Peyer's patch (tissue), 4 donors: ENCODE data around the gene SLC28A3. TPM values are rescaled to one million over a fixed set of nuclear protein-coding genes. Genes with fewer than 3 reads are reported as not detected.

Experiments used
- DNase-seq, 3 donors: peaks; one replicate each; pipeline ENCODE4 v3.0.0-alpha.2; 2017 to 2019
- H3K27ac ChIP-seq, 4 donors: fragments of 200-600 bp; sonication (generic); one replicate each; pipeline ENCODE4 v1.5.1; 2016 to 2019
- H3K27me3 ChIP-seq, 2 donors: fragments of 200-600 bp; sonication (generic); one replicate each; pipeline ENCODE4 v1.5.1; 2019
- H3K36me3 ChIP-seq, 3 donors: fragments of 200-600 bp; sonication (generic); one replicate each; pipeline ENCODE4 v1.5.1; 2016 to 2019
- H3K4me1 ChIP-seq, 4 donors: fragments of 200-600 bp; sonication (generic); one replicate each; pipeline ENCODE4 v1.5.1; 2016 to 2019
- H3K4me3 ChIP-seq, 4 donors: fragments of 200-600 bp; sonication (generic); 1 replicate in 3 of 4; 2 replicates in 1 of 4; pipeline ENCODE4 v1.5.1; 2016 to 2019; ENCODE audit warnings: mild to moderate bottlenecking in 1 of 4
- H3K9me3 ChIP-seq, 4 donors: fragments of 200-600 bp; sonication (generic); one replicate each; pipeline ENCODE4 v1.5.1; 2016 to 2019; ENCODE audit warnings: mild to moderate bottlenecking in 1 of 4
- POLR2A ChIP-seq, 2 donors: fragments of 450-650 bp; IDR thresholded peaks; one replicate each; pipeline ENCODE4 v1.5.1; 2017; ENCODE audit warnings: antibody characterized with exemption in 2 of 2, mild to moderate bottlenecking in 2 of 2, moderate library complexity in 2 of 2
- total RNA-seq, 4 donors: library from RNA; depleted of rRNA; stranded (reverse); fragments of >200 nt; gene quantifications; one replicate each; pipeline ENCODE4 v1.1.0, GENCODE V29; 2016
- TF ChIP-seq, protein P1 (sequence below), 6 experiments: fragments of 450-650 bp in 4 of 6; fragments of 200-600 bp in 2 of 6; sonication (generic) in 1 of 6; IDR thresholded peaks; one replicate each; pipeline ENCODE4 v1.5.1; 2017 to 2019; ENCODE audit warnings: antibody characterized with exemption in 6 of 6, mild to moderate bottlenecking in 3 of 6, moderate library complexity in 1 of 6

The SLC28A3 gene
- total RNA-seq, 4 donors from 2014 or later, result 5.0 to 22.3 (median 7.4) TPM

GRCh38 chr9:84310883-84311282, 29.7 kb downstream of the SLC28A3 start:
- Histone ChIP-seq H3K27ac (no peak overlapping the region), H3K4me1 (no peaks in the 10 kb centered on the region), H3K27me3 (no peaks in the 10 kb centered on the region), H3K36me3 (no peaks in the 10 kb centered on the region), H3K4me3 (no peak overlapping the region), H3K9me3 (no peaks in the 10 kb centered on the region)
- TF ChIP-seq, protein P1, sequence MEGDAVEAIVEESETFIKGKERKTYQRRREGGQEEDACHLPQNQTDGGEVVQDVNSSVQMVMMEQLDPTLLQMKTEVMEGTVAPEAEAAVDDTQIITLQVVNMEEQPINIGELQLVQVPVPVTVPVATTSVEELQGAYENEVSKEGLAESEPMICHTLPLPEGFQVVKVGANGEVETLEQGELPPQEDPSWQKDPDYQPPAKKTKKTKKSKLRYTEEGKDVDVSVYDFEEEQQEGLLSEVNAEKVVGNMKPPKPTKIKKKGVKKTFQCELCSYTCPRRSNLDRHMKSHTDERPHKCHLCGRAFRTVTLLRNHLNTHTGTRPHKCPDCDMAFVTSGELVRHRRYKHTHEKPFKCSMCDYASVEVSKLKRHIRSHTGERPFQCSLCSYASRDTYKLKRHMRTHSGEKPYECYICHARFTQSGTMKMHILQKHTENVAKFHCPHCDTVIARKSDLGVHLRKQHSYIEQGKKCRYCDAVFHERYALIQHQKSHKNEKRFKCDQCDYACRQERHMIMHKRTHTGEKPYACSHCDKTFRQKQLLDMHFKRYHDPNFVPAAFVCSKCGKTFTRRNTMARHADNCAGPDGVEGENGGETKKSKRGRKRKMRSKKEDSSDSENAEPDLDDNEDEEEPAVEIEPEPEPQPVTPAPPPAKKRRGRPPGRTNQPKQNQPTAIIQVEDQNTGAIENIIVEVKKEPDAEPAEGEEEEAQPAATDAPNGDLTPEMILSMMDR (IDR thresholded peaks at IDR 0.05), result no peak
- TF ChIP-seq POLR2A (IDR thresholded peaks at IDR 0.05), result no peak
- DNase-seq, result no peak

DNA sequence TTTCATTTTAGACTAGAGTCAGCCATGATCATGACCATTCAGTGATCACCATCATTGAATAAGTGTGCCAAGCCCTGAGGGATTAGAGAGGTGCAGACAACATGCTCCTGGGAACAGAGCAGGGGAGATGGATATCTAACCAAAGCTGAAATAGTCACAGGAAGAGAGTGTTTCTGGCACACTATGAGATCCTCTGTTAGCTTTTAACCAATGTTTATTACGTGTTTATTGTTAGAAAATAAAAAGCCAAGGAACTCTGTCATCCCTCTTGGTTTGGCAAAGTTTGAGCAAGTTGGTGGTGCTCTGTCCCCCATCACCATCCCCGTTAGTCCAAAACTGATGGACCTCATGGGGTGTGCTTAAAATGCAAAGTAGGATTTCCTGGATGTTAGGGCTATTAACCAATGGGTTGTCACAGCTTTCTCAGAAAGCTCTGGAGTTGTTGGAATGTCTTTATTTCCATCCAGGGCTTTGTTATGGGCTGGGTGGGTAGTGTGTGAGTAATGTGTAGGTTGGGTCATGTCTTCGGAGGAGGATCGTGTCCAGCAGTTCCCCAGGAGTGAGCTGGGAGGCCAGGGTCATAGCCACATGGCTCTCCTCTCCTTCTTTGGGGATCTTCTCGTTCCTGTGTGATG, 34.9 kb downstream of the SLC28A3 start:
- DNase-seq, result no peak
- TF ChIP-seq, protein P1 (IDR thresholded peaks at IDR 0.05), result no peak
- no peak for TF ChIP-seq POLR2A (IDR thresholded peaks at IDR 0.05)
- Histone ChIP-seq H3K36me3 (no peaks in the 10 kb centered on the region), H3K27me3 (no peaks in the 10 kb centered on the region), H3K9me3 (no peaks in the 10 kb centered on the region), H3K27ac (no peak overlapping the region), H3K4me1 (no peaks in the 10 kb centered on the region), H3K4me3 (no peak overlapping the region)

GRCh38 chr9:84304166-84304565, 36.4 kb downstream of the SLC28A3 start:
- Histone ChIP-seq H3K4me1 (no peaks in the 10 kb centered on the region), H3K4me3 (no peak overlapping the region), H3K36me3 (no peaks in the 10 kb centered on the region), H3K9me3 (no peaks in the 10 kb centered on the region), H3K27ac (no peak overlapping the region), H3K27me3 (no peaks in the 10 kb centered on the region)
- no peak for TF ChIP-seq POLR2A (IDR thresholded peaks at IDR 0.05)
- TF ChIP-seq, protein P1 (IDR thresholded peaks at IDR 0.05), result no peak
- DNase-seq, result no peak

DNA sequence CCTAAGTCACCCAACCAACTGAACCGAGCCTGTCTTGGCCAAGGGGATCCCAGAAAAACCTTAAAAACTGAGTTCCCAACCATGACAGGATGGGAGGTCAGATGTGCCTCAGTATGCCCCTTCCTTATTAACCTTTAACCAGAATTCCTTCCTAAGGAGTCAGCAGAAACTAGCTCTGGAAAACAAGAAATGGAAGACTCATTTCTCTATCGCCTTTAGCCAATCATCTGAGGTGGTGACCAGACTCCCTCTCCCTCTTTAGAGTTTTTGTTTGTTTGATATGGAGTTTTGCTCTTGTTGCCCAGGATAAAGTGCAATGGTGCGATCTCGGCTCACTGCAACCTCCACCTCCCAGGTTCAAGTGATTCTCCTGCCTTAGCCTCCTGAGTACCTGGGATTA, 37.5 kb downstream of the SLC28A3 start:
- no peaks in the 10 kb centered on the region for H3K36me3 ChIP-seq
- no peak overlapping the region for H3K27ac ChIP-seq
- H3K9me3 ChIP-seq, result no peaks in the 10 kb centered on the region
- no peak for DNase-seq
- no peak overlapping the region for H3K4me3 ChIP-seq
- no peaks in the 10 kb centered on the region for H3K27me3 ChIP-seq
- TF ChIP-seq, protein P1 (IDR thresholded peaks at IDR 0.05), result no peak
- H3K4me1 ChIP-seq, result no peaks in the 10 kb centered on the region

DNA sequence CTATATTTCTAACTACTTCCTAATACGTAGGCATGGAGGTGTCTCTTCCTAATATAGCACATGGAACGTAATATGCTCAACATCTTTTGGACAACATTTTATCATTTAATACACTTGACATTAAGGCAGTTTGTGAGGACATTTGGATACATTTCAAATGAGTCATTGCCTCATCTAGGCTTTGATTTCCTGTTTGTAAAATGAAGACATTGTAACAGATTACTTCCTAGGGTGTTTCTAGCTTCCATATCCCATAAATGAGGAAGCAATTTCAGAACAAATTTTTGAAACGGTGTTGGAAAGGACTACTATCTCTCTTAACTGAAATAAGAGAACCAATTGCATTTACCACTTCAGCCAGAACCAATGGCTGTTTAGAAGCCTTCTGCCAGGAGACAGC, 38.7 kb downstream of the SLC28A3 start:
- Histone ChIP-seq H3K27me3 (no peaks in the 10 kb centered on the region), H3K4me3 (no peak overlapping the region), H3K9me3 (no peaks in the 10 kb centered on the region), H3K4me1 (no peaks in the 10 kb centered on the region), H3K27ac (no peak overlapping the region), H3K36me3 (no peaks in the 10 kb centered on the region)
- no peak for DNase-seq
- TF ChIP-seq POLR2A (IDR thresholded peaks at IDR 0.05), result no peak
- TF ChIP-seq, protein P1 (IDR thresholded peaks at IDR 0.05), result no peak

DNA sequence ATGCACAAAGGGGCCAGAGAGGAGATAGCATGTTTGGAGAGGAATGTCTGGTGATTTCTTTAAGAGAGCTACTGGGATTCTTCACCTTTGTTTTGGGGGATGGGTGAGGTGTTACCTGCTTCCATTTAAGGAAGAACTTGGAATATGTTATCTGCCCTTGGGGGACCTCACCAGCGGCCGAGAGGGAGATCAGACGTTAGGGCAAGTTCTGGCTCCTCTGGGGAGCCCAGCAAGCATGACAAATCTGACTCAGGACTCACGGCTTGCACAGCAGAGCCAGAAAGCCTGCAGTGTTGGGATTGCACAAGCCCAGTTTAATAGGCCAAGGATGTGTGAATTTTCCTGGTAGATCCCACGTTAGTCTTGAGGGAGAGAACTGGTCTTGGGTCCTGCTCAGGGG, 40.3 kb downstream of the SLC28A3 start:
- Histone ChIP-seq H3K9me3 (no peaks in the 10 kb centered on the region), H3K27ac (no peak overlapping the region), H3K4me3 (no peak overlapping the region), H3K27me3 (no peaks in the 10 kb centered on the region), H3K4me1 (no peaks in the 10 kb centered on the region), H3K36me3 (no peaks in the 10 kb centered on the region)
- TF ChIP-seq, protein P1 (IDR thresholded peaks at IDR 0.05), result no peak
- no peak for TF ChIP-seq POLR2A (IDR thresholded peaks at IDR 0.05)
- DNase-seq, result no peak
